ENCODE measurements around the gene ARID2.

Gene ARID2

GRCh38 chr12:45763381-45763780 is 33.9 kb downstream of the ARID2 start:
- no peak for DNase-seq (ENCODE audit: low read depth in 2 of 2)

DNA sequence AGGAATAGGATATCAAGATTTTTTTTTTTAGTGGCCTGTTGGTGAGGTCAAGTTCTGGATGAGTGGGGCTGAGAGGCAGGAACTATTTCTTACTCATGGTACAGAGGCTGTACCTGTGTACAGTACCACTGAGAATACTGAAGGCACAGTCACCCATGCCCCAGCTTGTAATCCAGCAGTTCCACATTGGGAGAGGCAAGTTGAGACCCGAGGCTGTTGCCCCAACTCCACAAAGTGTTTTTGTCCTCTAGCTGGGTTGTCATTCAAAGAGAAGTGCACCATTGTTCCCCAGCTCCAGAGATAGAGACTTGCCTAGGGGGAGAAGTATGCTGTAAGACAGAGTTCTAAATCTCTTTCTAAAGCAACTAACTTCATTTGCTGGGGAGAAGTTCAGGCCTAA is 38.7 kb downstream of the ARID2 start:
- no peak for DNase-seq (ENCODE audit: low read depth in 2 of 2)

GRCh38 chr12:45773747-45774146 is 44.2 kb downstream of the ARID2 start:
- DNase-seq (ENCODE audit: low read depth in 2 of 2) = no peak

DNA sequence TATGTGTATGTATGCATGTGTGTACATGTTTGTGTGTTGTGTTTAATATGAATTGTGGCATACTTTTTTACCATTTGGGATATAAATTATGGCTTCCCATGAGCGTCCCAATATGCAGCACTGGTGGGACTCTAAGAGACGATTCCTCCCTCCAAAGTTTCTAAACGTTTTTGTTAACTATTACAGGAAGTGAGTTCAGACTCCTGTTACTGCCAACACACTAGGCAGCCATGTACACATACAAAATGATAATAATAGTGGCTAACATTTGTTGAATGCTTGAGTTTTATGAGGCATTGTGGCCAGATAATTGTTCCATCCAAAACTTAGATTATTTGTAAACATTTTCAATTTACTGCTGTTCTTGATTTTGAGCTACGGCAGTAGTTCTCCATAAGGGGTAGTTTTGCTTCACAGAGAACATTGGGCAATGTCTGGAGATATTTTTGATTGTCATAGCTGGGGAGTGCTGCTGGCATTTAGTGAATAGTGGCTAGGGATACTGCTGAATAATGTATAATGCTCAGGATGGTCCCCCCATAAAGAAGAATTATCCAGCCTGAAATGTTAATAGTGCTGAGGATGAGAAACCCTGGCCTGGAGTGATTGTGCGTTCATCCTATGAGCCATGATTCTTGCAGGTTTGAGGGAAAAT is 45.1 kb downstream of the ARID2 start:
- no peak for DNase-seq (ENCODE audit: low read depth in 2 of 2)

DNA sequence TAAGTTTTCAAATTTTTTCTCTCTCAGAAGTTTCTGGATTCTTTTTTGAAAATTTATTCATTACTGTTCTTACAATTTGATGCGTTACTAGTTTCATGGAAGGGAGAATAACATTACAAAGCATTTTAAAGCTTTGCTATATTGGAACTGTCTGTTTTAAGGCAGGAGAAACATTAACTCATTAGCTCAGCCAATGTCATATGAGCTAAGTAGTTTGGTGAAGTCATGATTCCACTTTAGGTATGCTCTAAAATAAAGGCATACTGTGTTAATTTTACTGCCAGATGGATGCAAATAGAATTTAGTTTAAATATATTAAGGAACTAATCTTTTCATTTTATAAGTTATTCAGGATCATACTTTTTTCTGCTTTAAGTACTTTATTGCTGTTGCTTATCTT is 46.0 kb downstream of the ARID2 start:
- DNase-seq (ENCODE audit: low read depth in 2 of 2) = no peak

- DNase-seq (ENCODE audit: low read depth in 2 of 2) = no peak
Observed at GRCh38 chr12:45775964-45776363, 46.5 kb downstream of the ARID2 start.

GRCh38 chr12:45779936-45780335 is 50.4 kb downstream of the ARID2 start:
- DNase-seq (ENCODE audit: low read depth in 2 of 2) = no peak

DNA sequence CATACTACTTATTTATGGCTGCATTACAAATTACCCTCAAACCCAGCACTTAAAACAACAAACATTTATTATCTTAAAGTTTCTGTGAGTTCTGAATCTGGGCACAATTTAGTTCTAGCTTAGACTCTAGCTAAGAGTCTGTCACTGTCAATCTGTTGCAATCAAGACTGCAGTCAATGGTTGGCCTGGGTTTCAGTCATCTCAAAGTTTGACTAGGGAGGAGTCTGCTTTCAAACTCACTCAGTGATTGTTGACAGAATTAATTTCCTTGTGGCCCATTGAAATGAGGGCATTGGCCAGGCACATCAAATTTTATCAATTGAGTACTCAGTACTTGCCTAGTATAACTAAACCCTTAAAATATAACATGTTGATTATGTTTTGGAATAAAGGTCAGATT is 51.6 kb downstream of the ARID2 start:
- DNase-seq (ENCODE audit: low read depth in 2 of 2) = no peak

GRCh38 chr12:45785315-45785714 is 55.8 kb downstream of the ARID2 start:
- DNase-seq (ENCODE audit: low read depth in 2 of 2) = no peak

DNA sequence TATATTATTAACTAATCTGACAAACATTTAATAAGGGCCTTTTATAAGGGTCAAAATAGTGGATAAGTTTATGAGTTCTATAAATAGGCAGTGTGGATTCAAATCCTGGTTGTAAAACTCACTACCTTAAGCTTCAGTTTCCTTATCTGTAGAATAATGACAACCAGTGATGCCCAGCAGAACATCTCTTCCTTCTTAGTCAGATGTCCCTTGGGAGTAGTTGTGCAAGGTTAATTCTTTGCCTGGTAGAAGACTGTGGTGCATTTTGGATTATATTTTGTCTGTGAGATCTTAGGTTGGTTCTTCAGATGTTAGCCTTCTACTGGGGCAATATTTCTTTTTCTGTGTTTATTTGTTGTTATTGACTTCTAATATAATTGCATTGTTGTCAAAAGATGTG is 59.5 kb downstream of the ARID2 start:
- DNase-seq (ENCODE audit: low read depth in 2 of 2) = peak; percentile 53

DNA sequence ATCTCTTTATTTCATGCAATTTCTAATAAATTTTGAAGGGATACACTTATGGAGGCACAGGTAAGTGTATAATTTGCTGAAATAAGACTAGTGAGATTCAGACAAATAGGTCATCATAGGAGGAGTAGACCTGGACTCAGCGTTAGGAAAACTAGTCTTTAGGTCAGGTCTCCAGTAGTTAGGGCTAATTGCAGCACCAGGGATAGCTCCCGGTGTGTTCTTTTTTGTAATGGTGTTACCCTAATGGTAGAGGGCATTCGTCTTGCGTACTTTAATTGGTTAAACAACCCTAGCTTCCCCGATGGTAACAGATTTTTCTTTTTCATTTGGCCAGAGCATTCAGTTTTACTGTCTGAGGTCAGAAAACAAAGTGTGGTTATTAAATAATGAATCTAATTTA is 64.9 kb downstream of the ARID2 start:
- no peak for DNase-seq (ENCODE audit: low read depth in 2 of 2)

DNA sequence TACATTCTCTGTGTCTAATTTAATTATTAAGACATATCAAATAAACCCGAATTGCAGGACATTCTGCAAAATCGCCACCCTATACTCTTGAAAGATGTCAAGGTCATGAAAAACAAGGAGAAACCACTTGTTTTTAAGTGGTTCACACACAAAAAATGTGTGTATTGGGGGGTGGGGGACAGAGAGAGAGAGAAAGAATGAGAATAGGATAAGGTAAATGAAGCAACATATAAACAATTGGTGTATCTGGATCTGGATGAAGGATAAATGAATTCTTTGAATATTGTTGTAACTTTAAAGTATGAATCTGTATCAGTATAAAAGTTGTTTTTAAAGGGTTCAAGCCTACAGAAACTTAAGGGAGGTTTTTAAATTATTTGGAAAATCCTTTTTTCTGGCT is 72.1 kb downstream of the ARID2 start:
- DNase-seq (ENCODE audit: low read depth in 2 of 2) = no peak

DNA sequence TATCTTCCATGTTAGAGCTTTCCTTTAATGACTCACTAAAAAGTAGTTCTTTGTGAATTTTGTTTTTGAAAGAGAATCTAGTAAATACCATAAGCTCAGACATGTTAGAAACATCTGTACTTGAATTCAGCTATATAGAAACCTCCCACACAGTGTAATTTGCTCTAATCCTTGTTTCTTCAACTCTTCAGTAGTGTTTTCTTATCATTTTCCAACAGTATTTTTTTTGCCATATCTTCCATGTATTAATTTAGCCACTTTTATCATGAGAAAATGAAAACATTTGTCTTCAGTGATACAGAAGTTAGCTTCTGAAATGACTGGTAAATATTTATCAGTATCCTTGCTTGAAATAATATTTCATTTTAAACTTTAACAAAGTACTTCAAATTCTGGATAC is 73.6 kb downstream of the ARID2 start:
- DNase-seq (ENCODE audit: low read depth in 2 of 2) = no peak

DNA sequence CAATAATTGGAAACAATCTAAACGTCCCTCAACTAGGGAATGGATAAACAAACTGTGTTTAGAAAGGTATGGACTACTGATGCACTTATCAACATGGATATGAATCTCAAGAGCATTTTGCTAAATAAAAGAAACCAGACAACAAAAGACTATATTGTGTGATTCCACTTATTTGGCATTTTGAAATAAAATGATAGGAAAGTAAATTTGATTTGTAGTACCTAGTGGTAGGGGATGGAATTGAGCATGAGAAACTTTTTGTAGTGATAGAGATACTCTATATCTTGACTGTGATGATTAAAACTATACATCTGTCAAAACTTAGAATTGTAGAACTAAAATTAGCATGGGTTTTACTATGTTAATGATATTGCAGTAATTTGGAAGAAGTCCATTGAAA is 87.1 kb downstream of the ARID2 start:
- no peak for DNase-seq (ENCODE audit: low read depth in 2 of 2)

DNA sequence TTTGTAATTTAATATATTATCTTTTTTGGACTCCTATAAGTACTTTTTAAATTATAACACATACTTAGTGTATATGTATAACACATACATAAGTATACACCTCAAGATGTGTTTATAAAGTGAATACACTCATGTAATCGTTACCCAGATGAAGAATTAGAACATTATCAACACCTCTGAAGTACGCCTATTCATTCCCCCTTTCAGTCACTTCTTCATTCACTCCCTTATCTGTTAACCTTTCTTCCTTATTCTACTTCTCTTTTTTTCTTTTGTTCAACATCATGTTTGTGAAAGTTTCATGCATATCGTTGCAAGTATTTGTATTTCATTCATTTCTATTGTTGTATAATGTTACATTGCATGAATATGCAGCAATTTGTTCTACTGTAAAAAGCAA is 98.5 kb downstream of the ARID2 start:
- no peak for DNase-seq (ENCODE audit: low read depth in 2 of 2)

GRCh38 chr12:45828402-45828801 is 98.9 kb downstream of the ARID2 start:
- DNase-seq (ENCODE audit: low read depth in 2 of 2) = no peak

DNA sequence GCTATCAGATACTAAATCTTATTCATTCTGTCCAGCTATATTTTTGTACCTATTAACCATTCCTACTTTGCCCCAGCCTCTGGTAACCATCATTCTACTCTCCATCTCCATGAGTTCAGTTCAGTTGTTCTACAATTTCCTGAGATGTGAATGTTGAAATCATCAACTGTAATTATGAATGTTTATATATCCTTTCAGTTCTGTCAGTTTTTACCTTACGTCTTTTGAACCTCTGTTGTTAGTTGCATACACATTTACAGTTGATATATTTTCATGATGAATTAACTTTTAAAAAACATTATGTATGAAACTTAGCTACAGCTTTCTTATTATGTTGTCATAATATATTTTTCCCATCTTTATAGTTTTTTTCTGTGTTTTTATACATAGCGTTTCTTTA is 102.1 kb downstream of the ARID2 start:
- DNase-seq (ENCODE audit: low read depth in 2 of 2) = no peak

DNA sequence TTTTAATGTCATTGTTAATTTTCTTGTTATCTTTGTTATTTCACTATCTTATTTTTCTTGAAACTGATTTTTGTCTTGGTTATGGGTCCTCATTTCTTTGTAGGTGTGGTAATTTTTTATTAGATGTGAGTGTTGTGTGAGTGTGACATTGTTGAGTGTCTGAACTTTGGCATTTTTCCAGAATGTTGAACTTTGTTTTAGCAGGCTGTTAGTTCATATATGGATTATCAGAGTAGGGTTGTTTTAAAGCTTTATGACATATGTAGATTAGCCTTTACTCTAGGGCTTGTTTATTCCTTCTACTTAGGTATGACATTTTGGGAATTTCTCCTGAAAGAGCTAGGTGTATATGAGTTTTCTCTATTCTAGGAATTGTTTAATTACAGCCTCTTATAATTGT is 103.9 kb downstream of the ARID2 start:
- DNase-seq (ENCODE audit: low read depth in 2 of 2) = no peak

GRCh38 chr12:45834809-45835208 is 105.3 kb downstream of the ARID2 start:
- no peak for DNase-seq (ENCODE audit: low read depth in 2 of 2)

DNA sequence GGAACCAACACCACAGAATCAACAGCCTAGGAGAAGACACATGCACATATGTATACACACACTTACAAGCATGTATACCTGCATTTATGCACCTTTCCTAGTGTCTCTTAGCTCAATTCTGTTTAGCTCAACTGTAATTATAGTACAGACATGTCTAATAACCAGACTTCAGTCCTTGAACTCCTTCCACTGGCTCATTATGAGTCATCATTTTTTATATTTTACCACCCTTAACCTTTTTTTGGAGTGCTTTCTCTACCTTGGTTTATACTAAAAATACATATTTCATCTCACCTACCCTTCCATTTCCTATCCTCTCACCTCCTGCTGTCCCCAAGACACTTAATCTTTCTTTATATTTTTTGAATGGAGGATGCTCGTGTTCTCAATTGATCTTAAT is 110.4 kb downstream of the ARID2 start:
- no peak for DNase-seq (ENCODE audit: low read depth in 2 of 2)

- DNase-seq (ENCODE audit: low read depth in 2 of 2) = no peak
Observed at GRCh38 chr12:45849289-45849688, 119.8 kb downstream of the ARID2 start.

DNA sequence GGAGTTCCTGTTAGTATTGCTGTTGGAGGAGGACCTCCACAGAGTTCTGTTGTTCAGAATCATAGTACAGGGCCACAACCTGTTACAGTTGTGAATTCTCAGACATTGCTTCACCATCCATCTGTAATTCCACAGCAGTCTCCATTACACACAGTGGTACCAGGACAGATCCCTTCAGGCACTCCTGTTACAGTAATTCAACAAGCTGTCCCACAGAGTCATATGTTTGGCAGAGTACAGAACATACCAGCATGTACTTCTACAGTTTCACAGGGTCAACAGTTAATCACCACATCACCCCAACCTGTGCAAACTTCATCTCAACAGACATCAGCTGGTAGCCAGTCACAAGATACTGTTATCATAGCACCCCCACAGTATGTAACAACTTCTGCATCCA is 120.8 kb downstream of the ARID2 start:
- no peak for DNase-seq (ENCODE audit: low read depth in 2 of 2)

DNA sequence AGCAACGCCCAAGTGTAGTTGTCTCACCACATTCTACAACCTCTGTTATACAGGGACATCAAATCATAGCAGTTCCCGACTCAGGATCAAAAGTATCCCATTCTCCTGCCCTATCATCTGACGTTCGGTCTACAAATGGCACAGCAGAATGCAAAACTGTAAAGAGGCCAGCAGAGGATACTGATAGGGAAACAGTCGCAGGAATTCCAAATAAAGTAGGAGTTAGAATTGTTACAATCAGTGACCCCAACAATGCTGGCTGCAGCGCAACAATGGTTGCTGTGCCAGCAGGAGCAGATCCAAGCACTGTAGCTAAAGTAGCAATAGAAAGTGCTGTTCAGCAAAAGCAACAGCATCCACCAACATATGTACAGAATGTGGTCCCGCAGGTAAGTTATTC is 123.0 kb downstream of the ARID2 start:
- no peak for DNase-seq (ENCODE audit: low read depth in 2 of 2)

- no peak for DNase-seq (ENCODE audit: low read depth in 2 of 2)
Observed at GRCh38 chr12:45853550-45853949, 124.0 kb downstream of the ARID2 start.

- DNase-seq (ENCODE audit: low read depth in 2 of 2) = no peak
Observed at GRCh38 chr12:45863332-45863731, 133.8 kb downstream of the ARID2 start.
